ENCODE measurements around the gene SNX1.
"Not testable (repeated sequence)": the region's sequence is repeated elsewhere in the genome, so short reads cannot be mapped to it uniquely, and the experiment has no call there.

The SNX1 gene

DNA sequence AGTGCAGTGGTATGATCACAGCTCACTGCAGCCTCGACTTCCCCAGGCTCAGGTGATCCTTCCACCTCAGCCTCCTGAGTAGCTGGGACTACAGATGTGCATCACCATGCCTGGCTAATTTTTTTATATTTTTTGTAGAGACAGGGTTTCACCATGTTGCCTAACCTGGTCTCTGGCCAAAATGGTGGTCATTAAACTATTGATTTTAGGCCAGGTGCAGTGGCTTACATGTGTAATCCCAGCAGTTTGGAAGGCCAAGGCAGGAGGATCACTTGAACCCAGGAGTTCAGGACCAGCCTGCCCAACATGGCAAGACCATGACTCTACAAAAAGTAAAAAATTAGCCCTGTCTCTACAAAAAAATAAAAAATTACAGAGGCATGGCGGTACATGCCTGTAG lies 24.5 kb downstream of the SNX1 start:
- not testable (repeated sequence) for DNase-seq

GRCh38 chr15:64121614-64122013 lies 25.8 kb downstream of the SNX1 start:
- DNase-seq = no peak

DNA sequence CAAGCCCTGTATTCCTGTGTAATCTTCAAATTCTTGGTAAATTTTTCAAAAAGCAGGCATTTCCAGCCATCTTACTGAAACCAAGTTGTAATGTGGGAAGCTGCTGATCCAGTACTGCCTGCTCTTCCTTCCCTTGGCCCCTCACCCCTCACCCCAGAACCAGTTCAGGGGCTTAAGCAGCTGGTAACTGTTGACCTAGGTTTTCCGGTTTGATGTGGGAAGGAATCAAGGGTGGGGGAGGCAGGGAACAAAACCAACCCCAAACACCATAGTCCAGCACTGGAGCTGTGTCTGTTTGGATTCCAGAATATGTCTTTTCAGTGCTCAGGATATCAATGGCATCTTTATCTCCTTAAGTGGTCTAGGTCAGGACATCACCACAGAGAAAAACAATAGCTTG lies 26.7 kb downstream of the SNX1 start:
- no peak for DNase-seq

DNA sequence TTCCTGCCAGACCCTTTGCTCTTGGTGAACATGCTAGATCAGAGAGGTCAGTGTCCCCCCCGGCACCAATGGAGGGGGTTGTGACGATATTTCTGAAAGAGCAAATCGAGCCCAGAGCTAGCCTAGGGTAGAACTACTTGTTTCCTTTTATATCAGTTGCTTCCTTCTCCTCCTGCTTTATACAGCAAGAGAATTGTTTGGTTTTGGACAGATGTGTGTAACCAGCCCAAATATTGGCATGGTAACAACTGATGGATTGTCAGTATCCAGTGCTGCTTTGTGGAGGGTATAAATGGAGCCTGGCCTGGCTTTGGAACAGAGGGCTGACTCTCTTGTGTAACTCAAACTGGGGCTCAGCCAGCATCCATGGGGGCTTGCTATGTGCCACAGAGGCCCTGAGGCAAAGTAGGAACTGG lies 27.2 kb downstream of the SNX1 start:
- no peak for DNase-seq

DNA sequence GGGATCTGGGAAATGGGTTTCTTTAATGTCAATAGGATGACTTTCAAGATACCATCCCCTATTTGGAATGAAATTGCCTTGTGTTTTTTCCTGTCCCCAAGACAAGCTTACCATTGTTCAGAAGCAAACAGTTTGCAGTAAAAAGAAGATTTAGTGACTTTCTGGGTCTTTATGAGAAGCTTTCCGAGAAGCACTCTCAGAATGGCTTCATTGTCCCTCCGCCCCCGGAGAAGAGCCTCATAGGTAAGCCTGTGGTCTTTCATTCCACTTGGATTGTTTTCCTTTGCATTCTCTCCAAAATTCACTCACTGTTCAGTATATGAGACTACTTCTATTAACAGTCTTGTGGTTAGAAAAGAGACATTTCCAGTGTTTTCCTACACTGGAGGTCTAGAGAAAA lies 30.2 kb downstream of the SNX1 start:
- no peak for DNase-seq

DNA sequence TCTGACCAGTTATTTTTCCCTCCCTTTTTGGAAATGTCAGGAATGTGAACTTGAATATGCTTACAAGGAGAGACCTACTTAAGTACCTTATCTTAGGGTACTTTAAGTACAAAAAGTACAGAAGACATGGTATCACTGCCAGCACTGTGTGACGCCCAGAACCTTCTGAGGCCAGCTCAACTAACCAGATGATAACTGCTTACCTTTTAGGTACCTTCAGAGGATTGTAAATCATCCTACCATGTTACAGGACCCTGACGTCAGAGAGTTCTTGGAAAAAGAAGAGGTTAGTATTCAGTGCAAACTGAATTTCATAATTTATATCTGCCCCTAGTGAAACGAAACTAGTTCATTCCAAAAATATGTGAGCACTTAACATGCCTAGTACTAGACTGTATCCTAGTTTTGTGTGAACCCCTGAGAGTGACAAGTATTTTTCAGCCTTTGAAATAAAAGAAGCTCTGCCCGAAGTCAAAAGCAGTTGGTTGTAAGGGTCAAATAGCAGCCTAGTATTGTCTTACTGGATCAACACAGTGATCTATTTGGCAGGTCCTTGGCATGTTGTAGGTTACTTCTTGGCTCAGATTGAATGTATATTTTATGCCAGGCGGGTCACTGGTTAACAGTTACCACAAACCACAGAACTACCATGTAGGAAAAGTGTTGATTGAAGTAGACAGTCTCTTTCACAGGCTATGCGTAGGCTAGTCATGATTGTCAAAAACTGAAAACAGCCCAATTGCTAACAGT lies 31.9 kb downstream of the SNX1 start:
- no peak for DNase-seq

GRCh38 chr15:64130159-64130558 lies 34.4 kb downstream of the SNX1 start:
- DNase-seq = no peak

DNA sequence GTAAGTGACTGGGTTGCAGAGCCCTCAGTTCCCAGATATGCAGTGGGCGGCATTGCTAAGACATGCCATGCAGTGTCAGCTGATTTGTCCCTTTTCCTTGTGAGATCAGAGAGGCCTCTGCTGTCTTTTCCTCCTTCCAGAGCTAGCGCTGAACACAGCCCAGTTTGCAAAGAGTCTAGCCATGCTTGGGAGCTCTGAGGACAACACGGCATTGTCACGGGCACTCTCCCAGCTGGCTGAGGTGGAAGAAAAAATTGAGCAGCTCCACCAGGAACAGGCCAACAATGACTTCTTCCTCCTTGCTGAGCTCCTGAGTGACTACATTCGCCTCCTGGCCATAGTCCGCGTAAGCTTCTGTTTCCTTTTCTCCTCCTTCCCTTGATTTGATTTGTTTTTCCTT lies 35.8 kb downstream of the SNX1 start:
- no peak for DNase-seq

GRCh38 chr15:64132217-64132616 lies 36.4 kb downstream of the SNX1 start:
- no peak for DNase-seq

DNA sequence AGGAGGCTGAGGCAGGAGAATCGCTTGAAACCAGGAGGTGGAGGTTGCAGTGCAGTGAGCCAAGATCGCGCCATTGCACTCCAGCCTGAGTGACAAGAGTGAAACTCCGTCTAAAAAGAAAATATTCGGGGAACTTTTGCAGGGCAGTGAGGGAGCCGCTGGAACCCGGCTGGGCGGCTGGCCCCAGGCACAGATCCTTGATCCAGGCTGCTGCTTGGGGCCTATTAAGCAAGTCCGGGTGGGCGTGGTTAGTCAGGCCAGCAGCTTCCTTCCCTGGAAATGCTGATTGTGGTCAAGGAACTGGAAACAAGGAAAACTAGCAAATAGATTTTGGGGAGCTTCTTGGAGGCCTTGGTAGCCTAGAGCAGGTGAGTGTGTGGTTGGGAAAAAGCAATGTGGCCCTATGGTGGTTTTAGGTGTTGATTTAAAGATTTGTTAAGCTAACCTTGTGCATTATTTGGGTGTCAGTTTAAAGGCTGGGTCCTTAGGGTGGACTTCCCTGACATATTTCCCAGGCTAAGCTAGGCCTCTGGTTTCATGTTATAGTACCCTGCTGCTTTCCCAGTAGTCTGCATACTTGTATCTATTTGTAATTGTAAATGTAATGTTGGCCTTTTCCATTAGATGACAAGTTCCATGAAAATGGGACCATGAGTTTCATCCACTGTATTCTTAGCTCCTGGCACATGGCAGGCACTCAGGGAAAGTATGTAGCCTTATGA lies 38.0 kb downstream of the SNX1 start:
- DNase-seq = no peak

DNA sequence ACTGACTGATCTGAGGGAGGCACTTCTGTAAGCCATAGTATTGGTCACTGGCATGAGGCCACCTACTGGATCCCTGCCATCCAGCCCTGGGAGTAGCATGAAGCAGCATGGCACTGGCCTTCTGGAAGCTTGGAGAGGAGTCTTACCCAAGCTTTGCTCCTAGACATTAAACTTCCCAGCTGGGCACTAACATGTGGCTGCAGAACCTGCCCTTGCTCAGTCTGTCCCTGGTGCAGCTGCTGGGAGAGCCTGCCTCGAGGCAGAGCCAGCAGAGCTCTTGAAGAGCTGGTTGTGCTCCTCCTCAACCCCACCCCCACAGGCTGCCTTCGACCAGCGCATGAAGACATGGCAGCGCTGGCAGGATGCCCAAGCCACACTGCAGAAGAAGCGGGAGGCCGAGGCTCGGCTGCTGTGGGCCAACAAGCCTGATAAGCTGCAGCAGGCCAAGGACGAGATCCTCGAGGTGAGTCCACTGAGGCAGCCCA lies 38.6 kb downstream of the SNX1 start:
- DNase-seq = no peak

DNA sequence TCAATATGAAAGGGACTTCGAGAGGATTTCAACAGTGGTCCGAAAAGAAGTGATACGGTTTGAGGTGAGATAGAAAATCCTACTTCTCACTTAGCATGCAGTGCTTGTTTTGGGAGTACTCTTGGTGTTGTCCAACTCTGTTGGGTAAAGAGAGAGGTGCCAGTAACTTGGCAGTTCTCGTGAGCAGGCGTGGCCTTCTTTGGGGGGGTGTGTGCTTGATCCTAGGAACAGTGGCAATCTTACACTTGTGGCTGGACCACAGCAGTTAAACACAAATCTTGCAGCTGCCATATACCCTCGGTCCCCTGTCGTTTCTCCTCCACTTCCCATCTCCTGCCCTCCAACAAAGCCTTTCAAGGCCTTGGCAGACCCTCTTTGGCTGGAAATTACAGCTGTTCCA lies 40.6 kb downstream of the SNX1 start:
- DNase-seq = no peak

GRCh38 chr15:64137226-64137833 lies 41.5 kb downstream of the SNX1 start:
- no peak for DNase-seq

DNA sequence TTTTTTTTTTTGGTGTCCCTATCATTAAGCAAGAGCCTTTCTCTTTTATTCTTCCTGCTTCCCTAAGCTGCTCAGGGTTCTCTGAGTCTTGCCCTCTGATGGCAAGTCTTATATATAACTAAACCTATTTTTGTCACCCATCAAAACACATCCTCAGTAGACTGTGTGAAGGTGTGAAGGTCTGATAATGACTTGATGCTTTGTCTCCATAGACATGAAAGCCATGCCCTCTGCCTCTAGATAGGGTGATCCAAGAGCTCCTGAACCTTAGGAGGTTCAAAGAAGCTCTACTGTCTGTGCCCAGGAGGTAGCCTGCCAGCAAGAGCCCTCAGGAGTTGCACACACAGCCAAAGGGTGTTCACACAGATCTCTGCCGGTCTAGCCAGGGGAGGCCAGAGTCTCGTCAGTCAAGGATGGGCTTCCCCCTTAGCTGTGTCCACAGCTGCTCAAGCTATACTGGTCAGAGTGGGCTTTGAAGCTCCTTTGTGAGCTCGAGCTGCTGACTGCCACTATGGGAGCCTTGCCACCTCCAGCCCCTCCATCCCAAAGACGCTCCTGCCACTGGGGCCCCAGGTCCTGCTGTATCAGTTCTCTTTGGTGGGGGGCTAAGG lies 42.7 kb downstream of the SNX1 start:
- DNase-seq = no peak

GRCh38 chr15:64141798-64142512 lies 46.2 kb downstream of the SNX1 start:
- DNase-seq = no peak

- DNase-seq = no peak
Measured at GRCh38 chr15:64143276-64143675, 47.5 kb downstream of the SNX1 start.

DNA sequence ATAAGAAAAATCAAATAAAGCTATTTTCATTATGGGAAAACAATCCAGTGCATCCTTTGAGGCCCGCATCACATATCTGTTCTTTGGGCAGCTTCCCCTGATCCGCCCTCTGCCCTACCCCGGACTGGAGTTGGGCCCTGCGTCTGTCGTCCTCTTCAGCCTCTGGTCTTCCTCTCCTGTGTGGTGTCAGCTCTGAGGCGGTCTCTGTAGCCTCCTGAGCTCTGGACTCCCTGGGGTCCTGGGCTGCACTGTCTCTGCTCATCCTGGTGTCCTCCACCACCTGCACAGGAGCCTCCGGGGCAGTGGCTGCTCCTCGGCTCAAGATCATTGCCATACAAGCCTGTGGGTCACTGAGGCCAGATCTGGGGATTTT lies 48.4 kb downstream of the SNX1 start:
- DNase-seq = no peak

- DNase-seq = no peak
Measured at GRCh38 chr15:64144565-64145281, 48.9 kb downstream of the SNX1 start.

DNA sequence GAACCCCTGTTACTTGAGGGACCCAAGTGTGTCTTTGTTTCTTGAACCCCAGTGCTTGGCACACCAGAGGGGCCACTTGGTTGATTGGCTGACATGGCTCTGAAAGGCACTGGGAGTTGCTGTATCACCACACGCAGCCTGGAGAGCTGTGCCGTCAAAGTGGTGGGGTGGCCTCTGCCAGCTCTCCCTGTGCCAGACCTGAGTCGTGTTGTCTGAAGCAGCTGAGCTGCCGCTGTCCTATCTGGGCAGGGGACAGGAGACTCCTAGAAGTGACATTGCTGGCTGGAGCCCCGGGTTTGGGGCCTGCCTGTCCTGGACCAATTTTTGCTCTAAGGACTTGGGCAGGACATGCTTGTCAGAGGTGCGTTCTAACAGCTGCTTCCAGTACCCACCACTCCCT lies 50.3 kb downstream of the SNX1 start:
- DNase-seq = no peak

- no peak for DNase-seq
Measured at GRCh38 chr15:64146520-64146884, 50.7 kb downstream of the SNX1 start.

- no peak for DNase-seq
Measured at GRCh38 chr15:64146885-64147681, 51.3 kb downstream of the SNX1 start.

- DNase-seq = no peak
Measured at GRCh38 chr15:64148168-64148567, 52.4 kb downstream of the SNX1 start.

Data from stimulated activated CD4-positive, alpha-beta T cell treated with anti-CD3 and anti-CD28 coated beads, Interleukin-4, amount 100 ng/mL, for 24 hours (primary cell).